Jurkat, Clone E6-1 (cell line): ENCODE data around the gene ZNF557.

ENCODE experiments used
- DNase-seq: peaks from one replicate; pipeline ENCODE4 v3.0.0-alpha.2; 2011; ENCODE audit warnings: low read depth, low spot score
- H3K4me3 ChIP-seq: 2 replicates; pipeline ENCODE4 v1.5.1; 2011; ENCODE audit warnings: mild to moderate bottlenecking, low read length, control low read depth, moderate library complexity

ZNF557 gene

DNA sequence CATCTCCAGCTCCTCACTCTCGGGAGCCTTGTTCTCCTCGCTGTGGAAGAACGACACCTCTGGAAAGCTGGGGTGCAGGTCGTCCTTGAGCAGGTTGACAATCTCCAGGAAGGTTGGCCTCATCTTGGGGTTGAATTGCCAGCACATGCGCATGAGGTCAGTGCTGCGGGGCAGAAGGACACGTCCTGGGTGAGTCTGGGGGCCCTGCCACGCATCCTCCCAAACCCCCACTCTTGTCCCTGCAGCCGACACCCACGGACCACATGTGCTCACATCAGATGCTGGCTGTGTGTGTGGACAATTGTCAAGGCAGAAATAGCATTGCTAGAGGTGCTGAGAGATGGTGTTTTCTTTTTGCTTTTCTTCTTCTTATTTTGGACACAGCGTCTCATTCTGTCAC, 47.7 kb downstream of the ZNF557 start:
- DNase-seq, result no peak
- H3K4me3 ChIP-seq, result no peak overlapping the region

DNA sequence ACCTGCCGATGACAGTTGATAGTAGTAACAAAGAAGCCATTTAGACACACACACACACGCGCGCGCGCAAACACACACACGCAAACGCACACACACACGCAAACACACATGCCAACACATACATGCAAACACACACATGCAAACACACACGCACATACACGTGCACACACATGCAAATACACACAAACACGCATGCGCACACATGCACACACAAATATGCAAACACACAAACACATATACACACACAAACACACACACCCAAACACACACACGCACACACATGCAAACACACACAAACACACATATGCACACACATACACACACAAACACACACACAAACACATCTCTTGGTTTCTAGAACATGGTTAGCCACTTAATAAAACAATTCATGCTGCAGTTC, 50.1 kb downstream of the ZNF557 start:
- DNase-seq, result no peak
- no peak overlapping the region for H3K4me3 ChIP-seq

GRCh38 chr19:7120499-7120898, 51.0 kb downstream of the ZNF557 start:
- no peak for DNase-seq
- no peak overlapping the region for H3K4me3 ChIP-seq

DNA sequence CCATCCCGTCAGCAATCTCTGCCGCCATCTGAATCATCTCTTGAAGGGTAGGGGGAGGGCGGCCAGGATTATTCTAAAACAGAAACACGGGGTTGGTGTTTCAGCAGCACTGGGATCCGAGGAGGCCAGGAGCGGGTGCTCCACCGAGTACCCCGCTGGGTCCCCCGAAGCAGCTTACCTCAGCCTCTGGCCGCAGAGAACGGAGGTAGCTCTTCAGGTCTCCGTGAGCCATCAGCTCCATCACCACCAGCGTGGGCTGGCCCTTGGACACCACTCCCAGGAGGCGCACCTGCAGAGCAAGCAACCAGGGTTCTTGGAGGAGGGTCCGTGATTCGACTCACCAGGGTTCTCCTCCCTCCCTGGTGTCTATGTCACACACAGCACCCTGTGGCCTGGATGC, 53.2 kb downstream of the ZNF557 start:
- no peak overlapping the region for H3K4me3 ChIP-seq
- DNase-seq, result no peak

- no peak overlapping the region for H3K4me3 ChIP-seq
- no peak for DNase-seq
These were observed 55.3 kb downstream of the ZNF557 start for GRCh38 chr19:7124782-7125181.

DNA sequence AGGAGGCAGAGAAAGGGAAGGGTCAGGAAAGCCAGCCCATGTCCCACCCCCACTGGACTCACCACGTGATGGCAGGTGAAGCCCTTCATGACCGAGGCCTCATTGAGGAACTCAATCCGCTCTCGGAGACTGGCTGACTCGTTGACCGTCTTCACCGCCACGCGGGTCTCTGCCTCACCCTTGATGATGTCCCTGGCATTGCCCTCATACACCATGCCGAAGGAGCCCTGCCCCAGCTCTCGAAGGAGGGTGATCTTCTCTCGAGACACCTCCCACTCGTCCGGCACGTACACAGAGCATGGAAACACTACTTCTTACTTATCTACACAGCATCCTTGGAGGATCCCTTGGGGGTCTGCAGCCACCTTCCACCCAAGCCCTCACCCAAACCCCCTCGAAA, 55.7 kb downstream of the ZNF557 start:
- H3K4me3 ChIP-seq, result no peak overlapping the region
- no peak for DNase-seq

DNA sequence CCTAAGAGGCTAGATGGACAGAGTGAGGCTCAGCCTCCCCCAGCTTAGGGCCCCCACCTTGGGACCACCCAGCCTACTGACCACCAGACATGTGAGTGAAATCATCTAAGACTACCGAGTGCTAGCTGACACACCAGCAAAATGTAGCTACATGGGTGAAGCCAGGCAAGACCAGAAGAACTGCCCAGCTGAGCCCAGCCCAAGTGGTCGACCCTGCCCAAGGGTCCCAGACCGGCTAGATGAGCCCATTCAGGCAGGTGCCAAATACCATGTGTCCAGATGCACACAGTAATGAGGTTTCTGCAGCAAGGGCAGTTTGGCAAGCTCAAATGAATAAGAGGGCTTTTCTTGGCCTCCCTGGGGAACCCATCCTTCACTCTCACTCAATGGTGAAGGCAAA, 56.6 kb downstream of the ZNF557 start:
- no peak overlapping the region for H3K4me3 ChIP-seq
- DNase-seq, result no peak

- no peak overlapping the region for H3K4me3 ChIP-seq
- DNase-seq, result no peak
These were observed 60.5 kb downstream of the ZNF557 start for GRCh38 chr19:7130043-7130442.

DNA sequence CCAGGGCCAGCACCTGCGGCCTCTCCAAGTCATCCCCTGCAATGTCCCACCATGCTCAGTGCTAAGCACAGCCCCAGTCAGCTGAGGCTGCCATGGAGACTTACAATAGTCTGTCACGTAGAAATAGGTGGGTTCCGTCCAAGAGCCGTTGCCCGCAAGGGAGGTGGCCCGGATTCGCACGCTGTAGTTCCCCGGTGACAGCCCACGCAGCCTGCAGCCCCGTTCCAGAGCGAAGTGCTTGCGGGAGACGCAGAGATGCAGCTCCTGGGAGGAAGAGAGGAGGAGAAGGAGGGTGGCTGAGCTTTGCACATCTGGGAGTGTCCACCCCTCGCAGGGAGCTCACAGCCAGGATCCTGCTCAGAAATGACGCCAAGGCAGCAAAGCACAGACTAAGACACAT, 62.6 kb downstream of the ZNF557 start:
- no peak for DNase-seq

GRCh38 chr19:7137120-7137519, 67.6 kb downstream of the ZNF557 start:
- DNase-seq, result no peak
- no peak overlapping the region for H3K4me3 ChIP-seq

More for the DNA sequence above, 62.6 kb downstream of the ZNF557 start:
- no peak overlapping the region for H3K4me3 ChIP-seq
